Stimulated activated effector memory CD8-positive, alpha-beta T cell treated with anti-CD3 and anti-CD28 coated beads, Interleukin-12 subunit alpha, Interleukin-12 subunit beta, amount 100 ng/mL, for 72 hours (primary cell): ENCODE data around the gene SCARB1.
A peak's percentile ranks its signal among the peaks of the same experiment; 100 is the strongest.
"Not testable (repeated sequence)": the region's sequence is repeated elsewhere in the genome, so short reads cannot be mapped to it uniquely, and the experiment has no call there.

Experiments
- ATAC-seq: fragments of 150-1000 bp; cut with Tn5 transposase; 2 replicates; pipeline ENCODE4 v1.10.0; 2021
- DNase-seq, 2 donors: peaks; one replicate each; pipeline ENCODE4 v3.0.0; 2021 to 2022; ENCODE audit warnings: low spot score in 2 of 2
- H3K27ac Mint-ChIP-seq: one replicate; pipeline ENCODE4 v1.8.0; 2022; ENCODE audit warnings: mild to moderate bottlenecking, mixed read lengths
- H3K36me3 Mint-ChIP-seq: one replicate; pipeline ENCODE4 v1.8.0; 2022; ENCODE audit warnings: mild to moderate bottlenecking, mixed read lengths
- H3K4me1 Mint-ChIP-seq: one replicate; pipeline ENCODE4 v1.8.0; 2022; ENCODE audit warnings: mixed read lengths
- H3K4me3 Mint-ChIP-seq: one replicate; pipeline ENCODE4 v1.8.0; 2022; ENCODE audit warnings: mild to moderate bottlenecking, mixed read lengths
- H3K9me3 Mint-ChIP-seq: one replicate; pipeline ENCODE4 v1.8.0; 2022; ENCODE audit warnings: mixed read lengths

Gene SCARB1

DNA sequence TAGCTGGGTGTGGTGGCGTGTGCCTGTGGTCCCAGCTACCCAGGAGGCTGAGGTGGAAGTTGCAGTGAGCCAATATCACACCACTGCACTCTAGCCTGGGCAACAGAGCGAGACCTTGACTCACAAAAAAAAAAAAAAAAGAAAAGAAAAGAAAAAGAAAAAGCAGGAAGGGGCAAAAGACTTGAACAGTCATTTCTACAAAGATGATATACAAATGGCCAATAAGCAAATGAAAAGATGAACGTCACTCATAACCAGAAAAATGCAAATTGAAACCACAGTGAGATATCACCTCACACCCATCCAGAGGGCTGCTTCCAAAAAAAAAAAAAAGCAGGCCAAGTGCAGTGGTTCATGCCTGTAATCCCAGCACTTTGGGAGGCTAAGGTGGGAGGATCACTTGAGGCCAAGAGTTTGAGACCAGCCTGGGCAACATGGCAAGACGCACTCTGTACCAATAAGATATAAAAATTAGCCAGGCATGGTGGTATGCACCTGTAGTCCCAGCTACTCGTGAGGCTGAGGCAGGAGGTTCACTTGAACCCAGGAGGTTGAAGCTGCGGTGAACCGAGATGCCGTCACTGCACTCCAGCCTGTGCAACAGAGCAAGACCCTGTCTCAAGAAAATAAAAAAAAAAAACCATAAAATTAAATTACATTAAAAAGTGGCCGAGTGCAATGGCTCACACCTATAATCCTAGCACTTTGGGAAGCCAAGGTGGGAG is 30.3 kb upstream of the SCARB1 start:
- Mint-ChIP-seq H3K9me3 (no peaks in the 10 kb centered on the region), H3K4me3 (no peak overlapping the region), H3K4me1 (peaks cover 12% of the 10 kb centered on the region), H3K36me3 (no peaks in the 10 kb centered on the region), H3K27ac (no peak overlapping the region)
- ATAC-seq = peak; percentile 82
- DNase-seq = no peak

DNA sequence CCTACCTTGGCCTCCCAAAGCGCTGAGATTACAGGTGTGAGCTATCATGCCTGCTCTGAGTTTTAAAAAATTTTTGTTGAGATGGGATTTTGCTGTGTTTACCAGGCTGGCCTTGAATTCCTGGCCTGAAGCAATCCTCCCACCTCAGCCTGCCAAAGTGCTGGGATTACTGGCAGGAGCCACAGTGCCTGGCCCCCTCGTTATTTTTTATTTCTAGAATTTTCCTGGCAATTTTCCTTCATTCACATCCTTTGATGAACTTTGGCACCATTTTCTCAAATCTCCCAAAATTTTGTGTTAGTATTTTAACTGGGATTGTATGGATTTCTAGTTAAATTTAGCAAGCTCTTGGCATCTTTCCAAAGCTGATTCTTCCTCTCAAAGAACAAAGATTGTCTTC is 24.6 kb upstream of the SCARB1 start:
- Mint-ChIP-seq H3K36me3 (no peaks in the 10 kb centered on the region), H3K4me3 (no peak overlapping the region), H3K4me1 (no peaks in the 10 kb centered on the region), H3K27ac (no peak overlapping the region), H3K9me3 (no peaks in the 10 kb centered on the region)
- ATAC-seq (no peak), DNase-seq (no peak)

DNA sequence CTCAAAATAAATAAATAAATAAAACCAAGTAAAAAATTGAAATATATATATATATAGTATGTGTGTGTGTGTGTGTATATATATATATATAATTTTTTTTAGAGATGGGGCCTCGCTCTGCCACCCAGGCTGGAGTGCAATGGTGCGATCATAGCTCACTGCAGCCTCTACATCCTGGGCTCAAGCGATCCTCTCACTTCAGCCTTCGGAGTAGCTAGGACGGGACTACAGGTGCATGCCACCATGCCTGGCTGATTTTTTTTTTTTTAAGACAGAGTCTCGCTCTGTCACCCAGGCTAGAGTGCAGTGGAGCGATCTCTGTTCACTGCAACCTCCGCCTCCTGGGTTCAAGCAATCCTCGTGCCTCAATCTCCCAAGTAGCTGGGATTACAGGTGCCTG is 24.1 kb upstream of the SCARB1 start:
- not testable (repeated sequence) for ATAC-seq, DNase-seq, H3K27ac Mint-ChIP-seq, H3K4me3 Mint-ChIP-seq, H3K9me3 Mint-ChIP-seq, H3K4me1 Mint-ChIP-seq, H3K36me3 Mint-ChIP-seq

DNA sequence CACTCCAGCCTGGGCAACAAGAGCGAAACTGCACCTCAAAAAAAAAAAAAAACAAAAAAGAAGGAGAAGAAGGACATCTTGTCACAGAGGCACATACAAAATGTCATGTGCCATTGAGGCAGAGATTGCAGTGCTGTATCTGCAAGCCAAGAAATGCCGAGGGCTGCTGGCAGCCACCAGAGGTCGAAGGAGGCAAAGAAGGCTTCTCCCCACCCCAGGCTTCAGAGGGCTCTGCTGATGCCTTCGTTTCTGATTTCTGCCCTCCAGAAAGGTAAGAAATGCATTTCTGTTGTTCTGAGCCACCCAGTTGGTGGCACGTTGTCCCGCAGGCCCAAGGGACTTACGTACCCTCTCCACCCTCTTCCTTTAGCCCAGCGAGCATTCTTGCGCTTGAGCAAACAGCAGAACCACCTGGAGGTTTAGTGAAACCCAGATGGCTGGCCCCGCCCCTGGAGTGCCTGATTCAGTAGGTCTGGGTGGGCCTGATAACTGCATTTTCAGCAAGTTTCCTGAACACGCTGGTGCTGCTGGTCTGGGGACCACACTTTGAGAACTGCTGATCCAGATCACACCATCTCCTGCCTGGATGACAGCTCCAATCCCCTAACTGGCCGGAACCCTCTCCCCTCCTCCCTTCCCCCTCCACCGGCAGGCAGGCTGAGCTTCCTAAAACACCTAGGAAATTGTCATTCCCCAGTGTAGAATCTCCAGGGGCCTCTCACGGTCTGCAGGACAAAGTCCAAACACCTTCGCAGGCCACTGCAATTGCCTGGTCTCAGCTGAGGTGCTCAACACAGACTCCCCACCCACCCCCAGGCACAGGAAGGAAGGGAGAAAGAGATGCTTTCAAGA is 21.1 kb upstream of the SCARB1 start:
- Mint-ChIP-seq H3K4me3 (no peak overlapping the region), H3K4me1 (peaks cover 9% of the 10 kb centered on the region), H3K27ac (no peak overlapping the region), H3K9me3 (no peaks in the 10 kb centered on the region), H3K36me3 (peaks cover 4% of the 10 kb centered on the region)
- DNase-seq (no peak), ATAC-seq (no peak)

DNA sequence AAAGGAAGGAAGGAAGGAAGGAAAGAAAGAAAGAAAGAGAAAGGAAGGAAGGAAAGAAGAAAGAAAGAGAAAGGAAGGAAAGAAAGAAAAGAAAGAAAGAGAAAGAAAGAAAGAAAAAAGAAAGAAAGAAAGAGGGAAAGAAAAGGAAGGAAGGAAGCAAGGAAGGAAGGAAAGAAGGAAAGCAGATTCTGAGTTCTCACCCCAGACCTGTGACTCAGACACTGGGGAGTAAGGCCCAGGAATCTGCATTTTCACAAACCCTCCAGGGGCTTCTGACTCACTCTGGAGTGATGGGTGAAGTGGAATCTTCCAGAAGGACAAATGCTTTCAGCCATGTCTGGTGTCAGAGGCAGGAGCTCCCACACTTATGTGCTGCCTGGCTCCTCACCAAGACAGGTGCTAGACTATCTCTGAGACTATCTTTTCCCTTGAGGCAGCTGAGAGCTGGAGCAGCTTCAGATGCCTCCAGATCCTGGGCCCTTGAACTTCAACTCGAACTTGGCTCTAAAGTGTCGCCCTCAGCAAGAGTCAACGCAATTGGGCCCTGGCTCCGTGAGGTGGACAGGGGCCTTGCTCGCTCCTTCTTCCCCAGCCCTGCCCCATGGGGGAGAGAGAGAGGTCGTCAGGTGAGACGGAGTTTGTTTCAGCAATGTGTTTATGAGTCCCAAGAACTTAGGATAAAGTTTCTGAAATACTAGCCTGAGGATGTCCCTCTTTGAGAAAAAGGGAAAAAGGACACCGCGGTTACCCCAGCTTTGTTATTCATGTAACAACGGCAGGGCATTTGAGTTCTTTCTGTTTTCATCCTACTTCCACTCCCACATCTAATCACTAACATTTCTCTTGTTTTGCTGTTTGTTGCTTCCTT is 19.8 kb upstream of the SCARB1 start:
- peak overlapping the region; percentile 29 for H3K27ac Mint-ChIP-seq
- H3K4me1 Mint-ChIP-seq = peaks cover 9% of the 10 kb centered on the region
- DNase-seq (no peak), ATAC-seq (peak; percentile 6)
- no peak overlapping the region for H3K4me3 Mint-ChIP-seq
- H3K36me3 Mint-ChIP-seq = peaks cover 4% of the 10 kb centered on the region
- no peaks in the 10 kb centered on the region for H3K9me3 Mint-ChIP-seq

DNA sequence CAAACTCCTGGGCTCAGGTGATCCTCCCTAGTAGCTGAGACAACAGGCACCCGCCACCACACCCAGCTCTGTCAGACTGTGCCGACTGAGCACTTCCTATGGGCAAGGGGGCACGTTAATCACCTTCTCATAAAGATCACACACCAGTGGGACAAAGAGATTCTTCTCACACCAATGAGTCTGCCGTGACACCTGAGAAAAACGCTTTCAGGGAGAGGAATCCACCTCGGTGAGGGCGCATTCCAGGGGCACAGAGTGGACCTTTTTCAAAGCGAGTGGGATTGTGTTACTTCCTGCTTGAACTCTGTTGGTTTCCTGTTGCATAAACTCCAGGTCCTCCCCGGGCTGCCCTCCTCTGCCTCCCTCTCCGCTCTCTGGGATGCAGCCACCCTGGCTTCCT is 17.5 kb upstream of the SCARB1 start:
- H3K27ac Mint-ChIP-seq = peak overlapping the region; percentile 67
- no peak for DNase-seq
- peaks cover 9% of the 10 kb centered on the region for H3K4me1 Mint-ChIP-seq
- no peaks in the 10 kb centered on the region for H3K9me3 Mint-ChIP-seq
- no peak overlapping the region for H3K4me3 Mint-ChIP-seq
- H3K36me3 Mint-ChIP-seq = peaks cover 4% of the 10 kb centered on the region
- peak; percentile 27 for ATAC-seq

DNA sequence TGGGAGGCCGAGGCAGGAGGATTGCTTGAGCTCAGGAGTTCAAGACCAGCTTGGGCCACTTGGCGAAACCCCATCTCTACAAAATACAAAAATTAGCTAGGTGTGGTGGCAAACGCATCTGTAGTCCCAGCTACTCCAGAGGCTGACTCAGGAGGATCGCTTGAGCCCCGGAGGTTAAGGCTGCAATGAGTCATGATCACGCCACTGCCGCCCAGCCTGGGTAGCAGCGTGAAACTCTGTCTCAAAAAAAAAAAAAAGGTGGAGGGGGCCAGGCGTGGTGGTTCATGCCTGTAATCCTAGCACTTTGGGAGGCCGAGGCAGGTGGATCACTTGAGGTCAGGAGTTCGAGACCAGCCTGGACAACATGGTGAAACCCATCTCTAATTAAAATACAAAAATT is 16.7 kb upstream of the SCARB1 start:
- H3K4me3 Mint-ChIP-seq, H3K4me1 Mint-ChIP-seq, H3K36me3 Mint-ChIP-seq, H3K9me3 Mint-ChIP-seq, DNase-seq, H3K27ac Mint-ChIP-seq: not testable (repeated sequence)
- ATAC-seq = peak; percentile 66

DNA sequence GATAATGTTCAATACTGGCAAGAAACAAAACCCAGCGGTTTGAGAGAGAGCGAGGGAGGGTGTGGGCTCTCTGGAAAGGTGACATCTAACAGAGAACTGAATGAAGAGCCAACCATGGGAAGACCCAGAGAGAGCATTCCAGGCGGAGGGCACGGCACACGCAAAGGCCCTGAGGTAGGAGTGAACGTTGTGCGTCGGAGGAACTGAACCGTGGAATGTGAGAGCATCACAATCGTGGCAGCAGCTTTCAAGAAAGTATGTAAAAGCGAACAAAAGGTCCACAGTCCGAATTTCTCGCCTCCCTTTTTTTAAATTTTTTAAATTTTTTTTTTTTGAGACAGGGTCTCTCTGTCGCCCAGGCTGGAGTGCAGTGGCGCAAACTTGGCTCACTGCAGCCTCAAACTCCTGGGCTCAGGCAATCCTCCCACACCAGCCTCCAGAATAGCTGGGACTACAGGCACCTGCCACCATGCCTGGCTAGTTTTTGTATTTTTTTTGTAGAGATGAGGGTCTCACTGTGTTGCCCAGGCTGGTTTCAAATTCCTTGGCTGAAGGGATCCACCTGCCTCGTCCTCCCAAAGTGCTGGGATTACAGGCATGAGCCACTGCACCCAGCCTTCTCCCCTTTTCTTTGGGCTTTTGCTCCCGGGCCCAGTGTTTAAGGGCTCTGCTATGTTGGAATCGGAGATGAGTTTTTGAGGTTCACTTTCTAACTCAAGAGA is 15.3 kb upstream of the SCARB1 start:
- Mint-ChIP-seq H3K4me1 (peaks cover 9% of the 10 kb centered on the region), H3K36me3 (peaks cover 4% of the 10 kb centered on the region), H3K4me3 (no peak overlapping the region), H3K27ac (no peak overlapping the region), H3K9me3 (no peaks in the 10 kb centered on the region)
- ATAC-seq = no peak
- no peak for DNase-seq

DNA sequence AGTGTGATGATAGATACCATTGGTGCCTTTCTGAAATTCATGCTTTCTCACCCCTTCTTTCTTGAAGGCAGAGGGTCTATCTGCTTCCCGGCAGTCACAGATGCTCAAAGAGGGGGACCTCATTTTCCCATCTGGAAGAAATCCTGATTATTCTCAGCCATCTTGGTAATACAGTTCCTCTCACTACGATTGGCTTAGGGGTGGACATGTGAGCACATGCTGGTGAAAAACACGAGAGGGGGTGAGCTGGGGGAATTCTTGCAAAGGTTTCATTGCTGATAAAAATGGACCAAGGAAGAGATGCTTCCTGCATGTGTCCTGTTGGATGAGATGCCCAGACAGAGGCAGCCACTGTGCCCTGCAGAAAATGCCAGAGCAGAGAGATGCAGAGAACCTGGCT is 13.8 kb upstream of the SCARB1 start:
- DNase-seq (no peak), ATAC-seq (no peak)
- peaks cover 4% of the 10 kb centered on the region for H3K36me3 Mint-ChIP-seq
- no peaks in the 10 kb centered on the region for H3K9me3 Mint-ChIP-seq
- no peak overlapping the region for H3K4me3 Mint-ChIP-seq
- peaks cover 9% of the 10 kb centered on the region for H3K4me1 Mint-ChIP-seq
- no peak overlapping the region for H3K27ac Mint-ChIP-seq

DNA sequence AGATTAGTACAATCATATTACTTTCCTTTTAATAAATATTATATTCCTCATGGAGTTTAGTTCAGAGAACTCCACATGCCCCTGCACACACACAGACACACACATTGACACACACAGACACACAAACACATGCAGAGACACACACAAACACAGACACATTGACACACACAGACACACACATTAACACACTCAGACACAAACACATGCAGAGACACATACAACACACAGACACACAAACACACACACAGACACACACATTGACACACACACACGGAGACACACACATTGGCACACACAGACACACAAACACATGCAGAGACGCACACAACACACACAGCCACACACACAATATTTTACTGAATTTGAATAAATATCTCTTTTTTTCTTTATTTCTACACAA is 12.5 kb upstream of the SCARB1 start:
- no peak for ATAC-seq

DNA sequence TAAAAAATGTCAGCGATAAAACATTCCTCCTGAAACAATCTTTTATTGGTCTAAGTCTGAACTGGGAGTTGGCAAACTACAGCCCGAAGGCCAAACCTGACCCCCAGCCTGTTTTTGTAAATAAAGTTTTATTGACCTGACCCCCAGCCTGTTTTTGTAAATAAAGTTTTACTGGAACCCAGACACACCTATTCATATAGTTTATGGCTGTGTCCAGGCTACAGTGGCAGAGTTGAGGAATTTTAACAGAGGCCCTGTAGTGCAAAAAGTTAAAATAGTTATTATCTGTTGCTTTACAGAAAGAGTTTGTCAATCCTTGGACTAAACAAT is 12.1 kb upstream of the SCARB1 start:
- no peak overlapping the region for H3K27ac Mint-ChIP-seq
- no peak overlapping the region for H3K4me3 Mint-ChIP-seq
- no peak for ATAC-seq
- no peaks in the 10 kb centered on the region for H3K9me3 Mint-ChIP-seq
- peaks cover under 1% of the 10 kb centered on the region for H3K4me1 Mint-ChIP-seq
- DNase-seq = no peak
- H3K36me3 Mint-ChIP-seq = no peaks in the 10 kb centered on the region

More for the DNA sequence above, 12.5 kb upstream of the SCARB1 start:
- no peaks in the 10 kb centered on the region for H3K36me3 Mint-ChIP-seq
- no peak overlapping the region for H3K27ac Mint-ChIP-seq
- no peaks in the 10 kb centered on the region for H3K9me3 Mint-ChIP-seq
- no peak for DNase-seq
- H3K4me1 Mint-ChIP-seq = peaks cover 5% of the 10 kb centered on the region
- no peak overlapping the region for H3K4me3 Mint-ChIP-seq

DNA sequence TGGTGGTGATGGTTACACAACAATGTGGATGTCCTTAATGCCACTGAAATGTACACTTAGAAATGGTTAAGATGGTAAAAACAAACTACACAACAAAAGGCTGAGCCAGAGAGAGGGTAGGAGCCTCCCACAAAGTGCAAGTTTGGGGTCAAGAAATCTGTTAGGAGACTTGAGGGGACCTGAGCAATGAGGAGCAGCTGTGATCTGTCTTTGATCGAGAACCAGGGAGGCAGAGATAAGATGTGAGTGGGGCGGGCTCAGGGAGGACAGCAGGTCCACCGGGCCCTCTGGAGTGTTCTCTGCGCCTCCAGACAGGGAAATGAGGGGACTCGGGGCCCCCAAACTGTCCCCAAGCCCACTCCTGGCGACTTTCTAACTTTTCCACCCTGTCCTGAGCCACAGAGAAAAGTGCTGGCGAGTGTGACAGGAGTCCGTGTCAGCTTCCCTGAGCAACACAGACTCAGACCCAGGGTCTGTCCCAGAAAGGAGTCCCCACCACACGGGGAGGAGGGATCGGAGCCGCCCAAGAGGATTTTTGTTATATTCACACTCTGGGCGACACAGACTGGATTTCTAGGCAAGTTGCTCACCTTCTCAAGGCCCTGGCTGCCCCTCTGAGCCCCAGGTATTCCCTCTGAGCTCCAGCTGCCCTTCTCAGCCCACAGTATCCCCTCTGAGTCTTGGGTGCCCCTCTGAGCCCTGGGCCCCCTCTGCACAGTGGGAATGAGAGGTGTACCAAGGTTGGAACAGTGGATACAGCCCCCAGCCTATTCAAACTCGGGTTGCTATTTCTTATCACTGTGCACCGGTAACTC is 11.5 kb upstream of the SCARB1 start:
- DNase-seq = no peak
- ATAC-seq = no peak
- Mint-ChIP-seq H3K4me1 (no peaks in the 10 kb centered on the region), H3K36me3 (no peaks in the 10 kb centered on the region), H3K9me3 (no peaks in the 10 kb centered on the region), H3K4me3 (no peak overlapping the region), H3K27ac (no peak overlapping the region)

DNA sequence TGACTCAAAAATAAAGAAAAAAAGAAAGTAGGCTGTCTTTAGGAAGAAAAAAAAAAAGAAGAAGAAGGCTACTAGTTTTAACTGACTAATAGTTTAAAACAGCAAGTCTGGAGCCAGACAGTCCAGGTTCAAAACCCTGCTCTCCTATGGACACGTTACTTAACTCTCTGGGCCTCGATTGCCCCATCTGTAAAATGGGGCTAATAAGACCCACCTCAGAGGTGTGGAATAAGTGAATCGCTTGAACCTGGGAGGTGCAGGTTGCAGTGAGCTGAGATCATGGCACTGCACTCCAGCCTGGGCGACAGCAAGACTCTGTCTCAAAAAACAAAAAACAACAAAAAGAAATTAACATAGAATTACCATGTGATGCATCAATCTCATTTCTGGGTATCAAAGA is 10.5 kb upstream of the SCARB1 start:
- ATAC-seq = no peak
- Mint-ChIP-seq H3K4me1 (peaks cover 4% of the 10 kb centered on the region), H3K9me3 (no peaks in the 10 kb centered on the region), H3K4me3 (no peak overlapping the region), H3K36me3 (no peaks in the 10 kb centered on the region), H3K27ac (no peak overlapping the region)
- no peak for DNase-seq

DNA sequence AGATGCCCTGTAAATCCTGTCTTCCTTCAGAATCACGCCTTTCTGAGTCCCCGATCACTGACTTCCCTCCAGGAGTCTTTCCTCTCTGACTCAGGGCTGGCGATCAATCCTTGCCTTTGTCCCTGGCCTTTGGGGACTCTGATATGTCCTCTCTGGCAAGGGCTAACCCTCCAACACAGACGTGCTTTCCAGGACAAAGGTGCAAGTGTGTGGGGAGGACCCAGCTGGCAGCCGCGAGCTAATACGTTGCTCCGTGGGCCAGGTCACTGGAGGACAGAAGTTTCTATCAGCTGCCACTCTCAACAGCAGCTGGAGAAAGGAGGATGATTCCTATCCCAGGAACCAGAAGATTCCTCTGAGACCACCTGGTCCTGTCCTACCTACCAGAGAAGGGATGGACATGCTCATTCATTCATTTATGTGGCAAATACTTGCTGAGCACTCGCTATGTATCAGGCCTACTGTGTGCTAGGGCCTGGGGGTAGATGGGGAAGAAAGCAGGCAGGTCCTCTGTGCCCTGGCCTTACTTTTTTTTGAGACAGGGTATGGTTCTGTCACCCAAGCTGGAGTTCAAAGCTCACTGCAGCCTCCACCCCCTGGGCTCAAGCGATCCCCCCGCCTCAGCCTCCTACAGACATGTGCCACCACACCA is 8.5 kb upstream of the SCARB1 start:
- H3K4me3 Mint-ChIP-seq = no peak overlapping the region
- DNase-seq (no peak), ATAC-seq (no peak)
- no peaks in the 10 kb centered on the region for H3K36me3 Mint-ChIP-seq
- peaks cover 13% of the 10 kb centered on the region for H3K4me1 Mint-ChIP-seq
- H3K9me3 Mint-ChIP-seq = no peaks in the 10 kb centered on the region
- H3K27ac Mint-ChIP-seq = no peak overlapping the region
